ENCODE data around the gene CALML5.

DNA sequence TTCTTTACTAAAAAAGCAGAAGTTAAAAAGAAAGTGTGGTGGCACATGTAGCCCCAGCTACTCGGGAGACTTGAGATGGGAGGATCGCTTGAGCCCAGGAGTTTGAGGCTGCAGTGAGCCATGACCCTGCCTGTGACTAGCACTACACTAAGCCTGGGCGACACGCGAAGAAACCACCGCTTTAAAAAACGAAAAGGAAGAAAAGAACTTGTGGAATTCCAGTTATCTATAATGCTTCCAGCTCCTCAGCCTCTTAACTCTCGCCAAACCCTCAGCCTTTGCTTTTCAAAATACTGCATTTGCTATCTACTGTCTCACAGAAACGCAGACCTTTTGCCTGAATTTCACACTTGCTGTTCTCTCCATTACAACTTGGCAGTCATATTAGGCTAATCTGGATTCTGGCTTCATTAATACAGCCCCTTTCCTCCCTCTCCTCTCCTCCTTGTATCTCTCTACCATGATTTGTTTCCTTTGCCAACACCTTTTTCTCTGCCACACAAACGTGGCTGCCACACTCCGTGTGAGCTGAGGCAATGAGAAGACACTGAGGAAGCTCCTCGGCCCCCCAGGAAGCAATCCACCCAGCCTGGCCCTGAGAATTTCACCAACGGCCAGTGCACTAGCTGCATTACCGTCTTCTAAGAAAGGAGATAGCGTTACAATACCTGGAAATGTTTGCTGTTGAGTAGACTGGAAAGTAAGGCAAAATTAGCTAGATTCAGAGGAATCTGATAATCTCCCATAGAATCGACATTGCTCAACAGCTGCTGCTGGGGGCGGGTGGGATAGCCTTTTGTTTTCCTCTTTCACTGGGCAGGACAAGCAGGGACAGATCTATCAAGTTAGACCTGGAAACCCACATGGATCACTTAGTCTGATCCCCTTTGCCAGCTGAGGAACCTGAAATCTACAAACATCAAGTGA, 37.2 kb downstream of the CALML5 start:
- TF ChIP-seq, protein P1, sequence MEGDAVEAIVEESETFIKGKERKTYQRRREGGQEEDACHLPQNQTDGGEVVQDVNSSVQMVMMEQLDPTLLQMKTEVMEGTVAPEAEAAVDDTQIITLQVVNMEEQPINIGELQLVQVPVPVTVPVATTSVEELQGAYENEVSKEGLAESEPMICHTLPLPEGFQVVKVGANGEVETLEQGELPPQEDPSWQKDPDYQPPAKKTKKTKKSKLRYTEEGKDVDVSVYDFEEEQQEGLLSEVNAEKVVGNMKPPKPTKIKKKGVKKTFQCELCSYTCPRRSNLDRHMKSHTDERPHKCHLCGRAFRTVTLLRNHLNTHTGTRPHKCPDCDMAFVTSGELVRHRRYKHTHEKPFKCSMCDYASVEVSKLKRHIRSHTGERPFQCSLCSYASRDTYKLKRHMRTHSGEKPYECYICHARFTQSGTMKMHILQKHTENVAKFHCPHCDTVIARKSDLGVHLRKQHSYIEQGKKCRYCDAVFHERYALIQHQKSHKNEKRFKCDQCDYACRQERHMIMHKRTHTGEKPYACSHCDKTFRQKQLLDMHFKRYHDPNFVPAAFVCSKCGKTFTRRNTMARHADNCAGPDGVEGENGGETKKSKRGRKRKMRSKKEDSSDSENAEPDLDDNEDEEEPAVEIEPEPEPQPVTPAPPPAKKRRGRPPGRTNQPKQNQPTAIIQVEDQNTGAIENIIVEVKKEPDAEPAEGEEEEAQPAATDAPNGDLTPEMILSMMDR (conservative IDR thresholded peaks at IDR 0.05; ENCODE audit: low read depth, low read length), result no peak
- TF ChIP-seq EZH2 (IDR thresholded peaks at IDR 0.05; ENCODE audit: borderline replicate concordance, low read depth, low read length, poor library complexity, severe bottlenecking), result no peak

Data from A673 (cell line).